ENCODE results near the gene RTP2.

GRCh38 chr3:187684444-187684843 lies 17.9 kb downstream of the RTP2 start:
- TF ChIP-seq POLR2AphosphoS5 (IDR thresholded peaks at IDR 0.05; ENCODE audit: low read depth, low read length) (no peak), CEBPB (IDR thresholded peaks at IDR 0.05; ENCODE audit: low read depth) (no peak), ZBTB33 (IDR thresholded peaks at IDR 0.05; ENCODE audit: extremely low read depth, insufficient replicate concordance, low read length) (no peak), ELF1 (IDR thresholded peaks at IDR 0.05; ENCODE audit: borderline replicate concordance, low read depth) (no peak), REST (IDR thresholded peaks at IDR 0.05; ENCODE audit: low read depth) (no peak), JUND (IDR thresholded peaks at IDR 0.05) (no peak), MAX (IDR thresholded peaks at IDR 0.05) (no peak), POLR2A (IDR thresholded peaks at IDR 0.05; ENCODE audit: borderline replicate concordance, extremely low read depth, insufficient read depth, insufficient read length) (no peak), FOSL1 (IDR thresholded peaks at IDR 0.05; ENCODE audit: low read depth) (no peak)
- TF ChIP-seq, protein P1, sequence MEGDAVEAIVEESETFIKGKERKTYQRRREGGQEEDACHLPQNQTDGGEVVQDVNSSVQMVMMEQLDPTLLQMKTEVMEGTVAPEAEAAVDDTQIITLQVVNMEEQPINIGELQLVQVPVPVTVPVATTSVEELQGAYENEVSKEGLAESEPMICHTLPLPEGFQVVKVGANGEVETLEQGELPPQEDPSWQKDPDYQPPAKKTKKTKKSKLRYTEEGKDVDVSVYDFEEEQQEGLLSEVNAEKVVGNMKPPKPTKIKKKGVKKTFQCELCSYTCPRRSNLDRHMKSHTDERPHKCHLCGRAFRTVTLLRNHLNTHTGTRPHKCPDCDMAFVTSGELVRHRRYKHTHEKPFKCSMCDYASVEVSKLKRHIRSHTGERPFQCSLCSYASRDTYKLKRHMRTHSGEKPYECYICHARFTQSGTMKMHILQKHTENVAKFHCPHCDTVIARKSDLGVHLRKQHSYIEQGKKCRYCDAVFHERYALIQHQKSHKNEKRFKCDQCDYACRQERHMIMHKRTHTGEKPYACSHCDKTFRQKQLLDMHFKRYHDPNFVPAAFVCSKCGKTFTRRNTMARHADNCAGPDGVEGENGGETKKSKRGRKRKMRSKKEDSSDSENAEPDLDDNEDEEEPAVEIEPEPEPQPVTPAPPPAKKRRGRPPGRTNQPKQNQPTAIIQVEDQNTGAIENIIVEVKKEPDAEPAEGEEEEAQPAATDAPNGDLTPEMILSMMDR (IDR thresholded peaks at IDR 0.05 in 2 of 3, conservative IDR thresholded peaks at IDR 0.05 in 1 of 3; ENCODE audit: borderline replicate concordance in 1 of 3, insufficient read depth in 1 of 3, low read depth in 2 of 3, low read length in 2 of 3) = no peak
